HepG2 (cell line): ENCODE results near the gene DARS2. TPM values are rescaled to one million over a fixed set of nuclear protein-coding genes. Genes with fewer than 3 reads are reported as not detected.

Experiments used
- ARID5B ChIP-seq: IDR thresholded peaks from 2 replicates; pipeline ENCODE4 v1.4.0; 2020; ENCODE audit warnings: mild to moderate bottlenecking, missing genetic modification reagents
- FOSL1 ChIP-seq: sonication (generic); formaldehyde crosslinking; IDR thresholded peaks from 2 replicates; pipeline ENCODE4 v1.9.0; 2021; ENCODE audit warnings: missing genetic modification reagents, borderline replicate concordance
- HNRNPL ChIP-seq: fragments of 200-400 bp; formaldehyde crosslinking; IDR thresholded peaks from 2 replicates; pipeline ENCODE4 v1.6.1; 2017; ENCODE audit warnings: mild to moderate bottlenecking, low read depth, low read length
- IKZF5 ChIP-seq: IDR thresholded peaks from 2 replicates; pipeline ENCODE4 v1.6.1; 2018; ENCODE audit warnings: missing genetic modification reagents, mild to moderate bottlenecking, missing compliant biosample characterization
- MYC ChIP-seq: sonication (generic); formaldehyde crosslinking; IDR thresholded peaks from 2 replicates; pipeline ENCODE4 v1.9.0; 2021; ENCODE audit warnings: missing genetic modification reagents, borderline replicate concordance
- NCOA2 ChIP-seq: sonication (generic); formaldehyde crosslinking; IDR thresholded peaks from 2 replicates; pipeline ENCODE4 v1.8.0; 2022; ENCODE audit warnings: inconsistent platforms
- PTBP1 ChIP-seq: fragments of 200-400 bp; formaldehyde crosslinking; IDR thresholded peaks from 2 replicates; pipeline ENCODE4 v1.6.1; 2018; ENCODE audit warnings: low read length, low read depth; ENCODE audit not compliant: poor library complexity, severe bottlenecking
- SALL1 ChIP-seq: sonication (generic); formaldehyde crosslinking; IDR thresholded peaks from 2 replicates; pipeline ENCODE4 v1.8.0; 2022; ENCODE audit warnings: mild to moderate bottlenecking, missing genetic modification reagents
- SMYD3 ChIP-seq: sonication (generic); formaldehyde crosslinking; IDR thresholded peaks from 2 replicates; pipeline ENCODE4 v1.8.1; 2023; ENCODE audit warnings: mild to moderate bottlenecking, missing genetic modification reagents
- SYNCRIP ChIP-seq: fragments of 200-400 bp; formaldehyde crosslinking; IDR thresholded peaks from 2 replicates; pipeline ENCODE4 v1.6.1; 2018; ENCODE audit warnings: mild to moderate bottlenecking, low read depth, low read length; ENCODE audit not compliant: insufficient read depth
- ZMYM4 ChIP-seq: sonication (generic); formaldehyde crosslinking; IDR thresholded peaks from 2 replicates; pipeline ENCODE4 v1.8.1; 2023; ENCODE audit warnings: mild to moderate bottlenecking, missing genetic modification reagents
- ZNF44 ChIP-seq: sonication (generic); formaldehyde crosslinking; IDR thresholded peaks from 2 replicates; pipeline ENCODE4 v1.5.1; 2020; ENCODE audit warnings: mild to moderate bottlenecking, missing genetic modification reagents
- ZNF567 ChIP-seq: sonication (generic); formaldehyde crosslinking; IDR thresholded peaks from 2 replicates; pipeline ENCODE4 v1.8.1; 2023; ENCODE audit warnings: mild to moderate bottlenecking, missing genetic modification reagents, borderline replicate concordance
- ZNF644 ChIP-seq: IDR thresholded peaks from 2 replicates; pipeline ENCODE4 v1.6.1; 2016; ENCODE audit warnings: low read depth
- ZNF709 ChIP-seq: sonication (generic); formaldehyde crosslinking; IDR thresholded peaks from 2 replicates; pipeline ENCODE4 v1.5.0; 2020; ENCODE audit warnings: mild to moderate bottlenecking, missing genetic modification reagents
- ZNF800 ChIP-seq: sonication (generic); formaldehyde crosslinking; IDR thresholded peaks from 2 replicates; pipeline ENCODE4 v1.4.0; 2020; ENCODE audit warnings: missing genetic modification reagents
- ZSCAN20 ChIP-seq: sonication (generic); formaldehyde crosslinking; IDR thresholded peaks from 2 replicates; pipeline ENCODE4 v1.4.0; 2020; ENCODE audit warnings: missing genetic modification reagents, mild to moderate bottlenecking, borderline replicate concordance
- polyA plus RNA-seq, 8 experiments: library from polyadenylated mRNA; depleted of rRNA in 3 of 8; stranded (reverse) in 7 of 8; unstranded in 1 of 8; fragments of >200 nt; fragmentation: Illumina TruSeq in 4 of 8; extraction: Trizol in 4 of 8; gene quantifications; 2 replicates each; pipeline versions ENCODE4 v1.2.1 to v1.2.3, GENCODE V29; 2011 to 2016; ENCODE audit warnings: low read depth in 4 of 8, missing spikeins in 1 of 8, mixed read lengths in 1 of 8; ENCODE audit not compliant: insufficient read depth in 1 of 8
- total RNA-seq, 5 experiments: library from RNA; depleted of rRNA; stranded (reverse); fragments of >200 nt; fragmentation: Illumina TruSeq; extraction: Trizol; gene quantifications; 2 replicates each; pipeline ENCODE4 v1.2.3, GENCODE V29; 2016; ENCODE audit warnings: low read depth in 1 of 5

Gene DARS2
- total and polyA plus RNA-seq, 2 of the 13 experiments (the other 11 are each of a cell fraction or from before 2014, with no cell fraction given) = 17.6 to 27.7 TPM

GRCh38 chr1:173867753-173868265 is 43.3 kb downstream of the DARS2 start, which contains the start of gene GAS5 (continued):
- TF ChIP-seq ZNF44 = no peak
- no peak for TF ChIP-seq ZSCAN20 (CRISPR knock-in tag)
- no peak for TF ChIP-seq ARID5B
- peak; percentile 84 for TF ChIP-seq MYC
- peak; percentile 45; the same call in 1 of the 2 replicates for TF ChIP-seq SALL1
- peak; percentile 89 for TF ChIP-seq ZMYM4 (CRISPR knock-in tag)
- no peak for TF ChIP-seq PTBP1
- peak; percentile 38; the same call in 1 of the 2 replicates for TF ChIP-seq NCOA2 (CRISPR knock-in tag)
- 0 out of 2 replicates have a peak, but pooled peaks have one; percentile 28 for TF ChIP-seq HNRNPL
- no peak for TF ChIP-seq SYNCRIP
- no peak for TF ChIP-seq ZNF800
- no peak; the same call in 1 of the 2 replicates for TF ChIP-seq ZNF567 (CRISPR knock-in tag)
- TF ChIP-seq ZNF709 (CRISPR knock-in tag) = 0 out of 2 replicates have a peak, but pooled peaks have one; percentile 41
- peak; percentile 45; the same call in 1 of the 2 replicates for TF ChIP-seq IKZF5 (CRISPR knock-in tag)
- peak; percentile 71; the same call in 1 of the 2 replicates for TF ChIP-seq SMYD3 (CRISPR knock-in tag)
- TF ChIP-seq ZNF644 (CRISPR knock-in tag) = no peak
- TF ChIP-seq FOSL1 = no peak
